Adipose tissue (tissue), 3 donors: ENCODE measurements around the gene MOAP1. TPM values are rescaled to one million over a fixed set of nuclear protein-coding genes. Genes with fewer than 3 reads are reported as not detected.
"Not testable (repeated sequence)": the region's sequence is repeated elsewhere in the genome, so short reads cannot be mapped to it uniquely, and the experiment has no call there.

Source experiments
- H3K27ac ChIP-seq: one replicate; pipeline ENCODE4 v1.5.1; 2013; ENCODE audit warnings: low read depth, low read length
- WGBS, 3 donors: extraction: QIAGEN DNeasy Blood & Tissue Kit; methylation state at CpG; one replicate each; pipeline ENCODE4 v1.1.7; 2013; 5-methylcytosine and 5-hydroxymethylcytosine counted together
- polyA plus RNA-seq, 3 donors: library from polyadenylated mRNA; stranded (reverse); fragments of 200-250 nt; gene quantifications; one replicate each; pipeline ENCODE4 v1.2.3, GENCODE V29; 2013
- donor health status: healthy with polysubstance abuse.
- donor health status: Bipolar disorder and iron deficiency.
- donor health status: healthy.

The MOAP1 gene
- polyA plus RNA-seq, 3 donors, result 14.7 to 20.8 (median 16.9) TPM

GRCh38 chr14:93195316-93195999, 10.8 kb upstream of the MOAP1 start:
- no peak overlapping the region for H3K27ac ChIP-seq
- 89 to 100% (median 97%) methylated on average over 1 of the region's 1 CpG for WGBS, 3 donors

- H3K27ac ChIP-seq, result no peak overlapping the region
- 87 to 96% (median 94%) methylated on average over 3 of the region's 3 CpGs for WGBS, 3 donors
Measured at GRCh38 chr14:93186956-93187355, 2.3 kb upstream of the MOAP1 start.

GRCh38 chr14:93186466-93186865, 1.8 kb upstream of the MOAP1 start:
- WGBS, 3 donors, result 58 to 75% (median 60%) methylated on average over 6 of the region's 6 CpGs
- H3K27ac ChIP-seq, result no peak overlapping the region

- 0% methylated on average over 10 of the region's 10 CpGs for WGBS, 3 donors
- peak overlapping the region; percentile 83 for H3K27ac ChIP-seq
Measured at GRCh38 chr14:93185349-93185720, 638 bp upstream of the MOAP1 start.

- WGBS, 3 donors, result 38 to 51% (median 50%) methylated on average over 17 of the region's 17 CpGs
- H3K27ac ChIP-seq, result no peak overlapping the region
Measured at GRCh38 chr14:93183596-93184317, 940 bp downstream of the MOAP1 start.

- WGBS, 3 donors, result 83 to 87% (median 84%) methylated on average over 6 of the region's 6 CpGs
- H3K27ac ChIP-seq, result no peak overlapping the region
Measured at GRCh38 chr14:93175492-93175891, 9.2 kb downstream of the MOAP1 start.

- H3K27ac ChIP-seq, result not testable (repeated sequence)
- 73 to 87% (median 79%) methylated on average over 5 of the region's 5 CpGs for WGBS, 3 donors
Measured at GRCh38 chr14:93174731-93175130, 10.0 kb downstream of the MOAP1 start.

- WGBS, 3 donors, result 34 to 47% (median 40%) methylated on average over 10 of the region's 10 CpGs
- no peak overlapping the region for H3K27ac ChIP-seq
Measured at GRCh38 chr14:93173943-93174395, 10.7 kb downstream of the MOAP1 start.

GRCh38 chr14:93171376-93171775, 13.3 kb downstream of the MOAP1 start:
- 78 to 82% (median 81%) methylated on average over 4 of the region's 4 CpGs for WGBS, 3 donors

GRCh38 chr14:93170141-93170540, 14.6 kb downstream of the MOAP1 start:
- 94 to 95% (median 95%) methylated on average over 16 to 20 of the region's 20 CpGs for WGBS, 3 donors
- not testable (repeated sequence) for H3K27ac ChIP-seq

More at GRCh38 chr14:93171376-93171775, 13.3 kb downstream of the MOAP1 start:
- H3K27ac ChIP-seq, result no peak overlapping the region

- not testable (repeated sequence) for H3K27ac ChIP-seq
- 79 to 84% (median 83%) methylated on average over 6 of the region's 6 CpGs for WGBS, 3 donors
Measured at GRCh38 chr14:93169619-93170018, 15.1 kb downstream of the MOAP1 start.

GRCh38 chr14:93168610-93169009, 16.1 kb downstream of the MOAP1 start:
- 78 to 96% (median 80%) methylated on average over 8 to 9 of the region's 9 CpGs for WGBS, 3 donors
- not testable (repeated sequence) for H3K27ac ChIP-seq

- H3K27ac ChIP-seq, result not testable (repeated sequence)
- WGBS, 3 donors, result 80 to 90% (median 87%) methylated on average over 24 to 26 of the region's 26 CpGs
Measured at GRCh38 chr14:93165271-93166265, 19.1 kb downstream of the MOAP1 start.

- WGBS, 3 donors, result 66 to 79% (median 78%) methylated on average over 5 of the region's 5 CpGs
- H3K27ac ChIP-seq, result no peak overlapping the region
Measured at GRCh38 chr14:93163564-93163963, 21.1 kb downstream of the MOAP1 start.

- WGBS, 3 donors, result 63 to 92% (median 70%) methylated on average over 4 of the region's 4 CpGs
Measured at GRCh38 chr14:93161411-93161940, 23.2 kb downstream of the MOAP1 start.

GRCh38 chr14:93160353-93160801, 24.3 kb downstream of the MOAP1 start:
- 17 to 47% (median 45%) methylated on average over 4 of the region's 4 CpGs for WGBS, 3 donors
- no peak overlapping the region for H3K27ac ChIP-seq

More at GRCh38 chr14:93161411-93161940, 23.2 kb downstream of the MOAP1 start:
- H3K27ac ChIP-seq, result no peak overlapping the region

GRCh38 chr14:93159625-93160352, 24.9 kb downstream of the MOAP1 start:
- H3K27ac ChIP-seq, result not testable (repeated sequence)
- WGBS, 3 donors, result 58 to 65% (median 62%) methylated on average over 5 of the region's 5 CpGs

- not testable (repeated sequence) for H3K27ac ChIP-seq
- 95 to 97% (median 95%) methylated on average over 7 of the region's 7 CpGs for WGBS, 3 donors
Measured at GRCh38 chr14:93158349-93158748, 26.3 kb downstream of the MOAP1 start.
